Measurements from ENCODE around the gene MYO1E.
"Not testable (repeated sequence)": the region's sequence is repeated elsewhere in the genome, so short reads cannot be mapped to it uniquely, and the experiment has no call there.

Gene MYO1E

DNA sequence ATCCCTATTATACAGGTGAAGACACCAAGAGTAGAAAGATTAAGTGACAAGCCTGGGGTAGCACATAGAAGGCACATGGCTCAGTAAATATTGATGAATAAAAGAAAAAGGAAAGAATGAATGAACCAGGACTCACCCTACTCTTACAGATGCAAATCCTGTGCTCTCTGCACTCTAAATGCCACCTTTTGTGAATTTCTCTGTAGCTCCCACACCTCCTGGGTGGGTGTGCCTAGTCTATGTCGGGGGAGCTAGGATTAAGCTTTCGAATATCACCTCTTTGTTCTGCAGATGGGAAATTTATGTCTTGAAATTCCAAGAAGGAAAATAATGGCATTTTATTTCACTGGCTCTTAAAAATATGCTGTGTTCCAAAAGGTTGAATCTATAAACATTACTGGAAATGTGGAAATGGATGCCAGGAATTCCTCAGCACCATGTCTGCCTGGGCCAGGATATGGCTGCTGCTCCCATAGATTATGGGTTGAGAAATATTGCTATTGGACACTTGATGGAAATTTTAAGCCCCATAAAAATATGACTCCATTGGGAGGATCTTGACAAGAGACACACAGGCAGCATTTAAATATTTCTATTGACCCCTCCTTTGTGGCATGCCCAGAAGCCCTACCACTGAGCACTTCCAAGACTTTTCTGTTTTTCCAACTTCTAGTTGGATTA lies 224.4 kb downstream of the MYO1E start:
- DNase-seq (ENCODE audit: extremely low read depth, insufficient read length): no peak
- TF ChIP-seq, protein P1, sequence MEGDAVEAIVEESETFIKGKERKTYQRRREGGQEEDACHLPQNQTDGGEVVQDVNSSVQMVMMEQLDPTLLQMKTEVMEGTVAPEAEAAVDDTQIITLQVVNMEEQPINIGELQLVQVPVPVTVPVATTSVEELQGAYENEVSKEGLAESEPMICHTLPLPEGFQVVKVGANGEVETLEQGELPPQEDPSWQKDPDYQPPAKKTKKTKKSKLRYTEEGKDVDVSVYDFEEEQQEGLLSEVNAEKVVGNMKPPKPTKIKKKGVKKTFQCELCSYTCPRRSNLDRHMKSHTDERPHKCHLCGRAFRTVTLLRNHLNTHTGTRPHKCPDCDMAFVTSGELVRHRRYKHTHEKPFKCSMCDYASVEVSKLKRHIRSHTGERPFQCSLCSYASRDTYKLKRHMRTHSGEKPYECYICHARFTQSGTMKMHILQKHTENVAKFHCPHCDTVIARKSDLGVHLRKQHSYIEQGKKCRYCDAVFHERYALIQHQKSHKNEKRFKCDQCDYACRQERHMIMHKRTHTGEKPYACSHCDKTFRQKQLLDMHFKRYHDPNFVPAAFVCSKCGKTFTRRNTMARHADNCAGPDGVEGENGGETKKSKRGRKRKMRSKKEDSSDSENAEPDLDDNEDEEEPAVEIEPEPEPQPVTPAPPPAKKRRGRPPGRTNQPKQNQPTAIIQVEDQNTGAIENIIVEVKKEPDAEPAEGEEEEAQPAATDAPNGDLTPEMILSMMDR (IDR thresholded peaks at IDR 0.05; ENCODE audit: insufficient read depth, low read length, poor library complexity, severe bottlenecking): no peak
- Histone ChIP-seq H3K27me3 (replicated peaks; ENCODE audit: control insufficient read depth, insufficient read depth, low read length) (no peaks in the 10 kb centered on the region), H3K36me3 (ENCODE audit: control insufficient read depth, insufficient read depth, low read length) (peaks cover 21% of the 10 kb centered on the region), H3K4me3 (replicated peaks; ENCODE audit: low read depth, low read length) (no peak overlapping the region)

DNA sequence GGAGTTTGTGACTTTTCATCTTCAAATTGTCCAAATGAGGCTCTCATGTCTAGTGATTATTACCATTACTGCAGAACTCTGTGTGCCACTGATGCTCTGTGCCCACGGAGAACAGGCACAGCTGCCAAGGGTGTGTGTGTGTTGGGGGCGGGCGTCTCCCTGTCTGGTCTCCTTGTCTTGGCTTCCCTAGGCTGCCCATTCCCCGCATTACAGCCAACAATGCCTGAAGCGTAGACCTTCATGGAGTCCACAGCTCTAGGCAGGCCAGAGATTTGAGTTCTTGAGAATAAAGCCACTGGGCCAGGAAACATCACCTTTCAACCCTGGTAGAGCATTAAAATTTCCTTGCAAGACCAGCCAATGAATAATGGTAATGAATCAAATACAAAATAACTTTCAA lies 225.0 kb downstream of the MYO1E start:
- H3K27me3 ChIP-seq (replicated peaks; ENCODE audit: control insufficient read depth, insufficient read depth, low read length): no peaks in the 10 kb centered on the region
- TF ChIP-seq, protein P1 (IDR thresholded peaks at IDR 0.05; ENCODE audit: insufficient read depth, low read length, poor library complexity, severe bottlenecking): no peak
- peaks cover 22% of the 10 kb centered on the region for H3K36me3 ChIP-seq (ENCODE audit: control insufficient read depth, insufficient read depth, low read length)
- DNase-seq (ENCODE audit: extremely low read depth, insufficient read length): no peak
- H3K4me3 ChIP-seq (replicated peaks; ENCODE audit: low read depth, low read length): no peak overlapping the region

DNA sequence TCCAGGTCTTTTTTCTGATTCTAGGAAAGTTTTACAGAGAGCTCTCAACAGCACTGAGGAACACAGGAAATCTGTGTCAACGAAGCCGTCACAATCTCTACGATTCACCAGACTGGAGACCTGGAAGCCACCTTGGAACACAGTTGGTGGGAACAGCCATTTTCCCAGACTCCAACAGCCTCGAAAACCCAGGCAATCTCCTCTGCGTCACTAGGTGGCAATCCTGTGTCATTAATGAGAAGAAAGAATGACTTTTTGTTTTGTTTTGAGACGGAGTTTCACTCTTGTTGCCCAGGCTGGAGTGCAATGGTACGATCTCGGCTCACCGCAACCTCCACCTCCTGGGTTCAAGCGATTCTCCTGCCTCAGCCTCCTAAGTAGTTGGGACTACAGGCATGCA lies 228.1 kb downstream of the MYO1E start:
- DNase-seq (ENCODE audit: extremely low read depth, insufficient read length); H3K27me3 ChIP-seq (replicated peaks; ENCODE audit: control insufficient read depth, insufficient read depth, low read length); H3K4me3 ChIP-seq (replicated peaks; ENCODE audit: low read depth, low read length): not testable (repeated sequence)
- peaks cover 26% of the 10 kb centered on the region for H3K36me3 ChIP-seq (ENCODE audit: control insufficient read depth, insufficient read depth, low read length)
- TF ChIP-seq, protein P1 (IDR thresholded peaks at IDR 0.05; ENCODE audit: insufficient read depth, low read length, poor library complexity, severe bottlenecking): peak; percentile 22

DNA sequence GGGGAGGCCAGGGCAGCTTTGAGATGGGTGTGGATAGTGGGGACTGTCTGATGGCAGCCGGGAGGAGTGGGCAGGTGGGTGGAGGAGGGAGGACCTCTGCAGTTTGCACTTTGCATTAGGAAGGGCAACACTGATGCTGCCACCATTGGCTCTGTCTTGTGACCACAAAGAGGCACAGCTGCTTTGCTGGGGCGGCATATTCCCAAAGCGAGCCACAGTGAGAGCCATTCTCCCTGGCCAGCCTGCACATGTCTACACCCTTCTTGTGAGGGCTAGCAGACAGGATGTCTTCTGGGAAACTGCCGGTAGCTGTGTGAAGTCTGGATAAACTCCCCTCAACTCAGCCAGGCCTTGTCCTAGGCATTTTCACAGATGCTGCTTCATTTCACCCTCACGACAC lies 229.4 kb downstream of the MYO1E start:
- TF ChIP-seq, protein P1 (IDR thresholded peaks at IDR 0.05; ENCODE audit: insufficient read depth, low read length, poor library complexity, severe bottlenecking): no peak
- DNase-seq (ENCODE audit: extremely low read depth, insufficient read length): no peak
- no peaks in the 10 kb centered on the region for H3K27me3 ChIP-seq (replicated peaks; ENCODE audit: control insufficient read depth, insufficient read depth, low read length)
- H3K36me3 ChIP-seq (ENCODE audit: control insufficient read depth, insufficient read depth, low read length): peaks cover 27% of the 10 kb centered on the region
- H3K4me3 ChIP-seq (replicated peaks; ENCODE audit: low read depth, low read length): no peak overlapping the region

DNA sequence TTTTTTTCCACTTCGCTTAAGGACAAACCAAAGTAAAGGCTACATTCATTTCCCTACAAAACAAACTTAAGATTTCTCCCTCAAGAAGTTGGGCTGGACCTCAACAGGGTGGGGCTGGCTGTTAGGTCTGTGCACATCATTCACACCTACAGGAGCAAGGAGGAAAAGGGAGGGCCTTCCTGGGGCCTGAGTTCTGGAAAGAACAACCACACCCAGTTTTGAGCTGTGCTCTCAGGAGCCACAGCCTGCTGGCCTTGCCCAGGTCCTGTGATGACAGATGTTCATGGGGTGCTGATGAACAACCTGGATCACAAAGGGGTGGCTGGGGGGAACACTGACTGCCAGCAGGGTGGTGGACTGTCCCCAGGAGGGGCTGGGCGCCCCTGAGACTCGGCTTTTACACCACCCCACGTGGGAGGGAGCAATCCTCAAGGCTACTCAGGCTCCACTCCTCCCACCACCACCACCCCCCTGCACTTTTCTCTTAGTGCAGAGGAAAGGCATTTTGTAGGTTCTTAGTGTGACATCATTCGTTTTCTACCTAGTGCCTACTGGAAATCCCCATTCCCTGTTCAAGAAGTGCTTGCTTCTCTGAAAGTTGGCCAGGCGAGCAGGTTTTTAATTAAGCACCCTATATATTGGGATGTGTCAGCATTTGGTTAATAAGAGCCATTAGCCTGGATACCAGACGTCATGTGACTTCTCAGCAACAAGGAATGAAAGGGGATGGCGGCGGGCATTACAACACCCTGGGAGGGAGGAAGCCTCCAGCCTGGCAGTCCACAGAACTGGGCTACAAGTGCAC lies 232.0 kb downstream of the MYO1E start:
- H3K36me3 ChIP-seq (ENCODE audit: control insufficient read depth, insufficient read depth, low read length): peaks cover 36% of the 10 kb centered on the region
- TF ChIP-seq, protein P1 (IDR thresholded peaks at IDR 0.05; ENCODE audit: insufficient read depth, low read length, poor library complexity, severe bottlenecking): no peak
- H3K4me3 ChIP-seq (replicated peaks; ENCODE audit: low read depth, low read length): no peak overlapping the region
- no peaks in the 10 kb centered on the region for H3K27me3 ChIP-seq (replicated peaks; ENCODE audit: control insufficient read depth, insufficient read depth, low read length)
- no peak for DNase-seq (ENCODE audit: extremely low read depth, insufficient read length)
